ENCODE results near the gene DNAJC10. TPM values are rescaled to one million over a fixed set of nuclear protein-coding genes. Genes with fewer than 3 reads are reported as not detected.
"Not testable (repeated sequence)": the region's sequence is repeated elsewhere in the genome, so short reads cannot be mapped to it uniquely, and the experiment has no call there.

Gene DNAJC10
- polyA plus RNA-seq, 1 experiment = 22.6 TPM

DNA sequence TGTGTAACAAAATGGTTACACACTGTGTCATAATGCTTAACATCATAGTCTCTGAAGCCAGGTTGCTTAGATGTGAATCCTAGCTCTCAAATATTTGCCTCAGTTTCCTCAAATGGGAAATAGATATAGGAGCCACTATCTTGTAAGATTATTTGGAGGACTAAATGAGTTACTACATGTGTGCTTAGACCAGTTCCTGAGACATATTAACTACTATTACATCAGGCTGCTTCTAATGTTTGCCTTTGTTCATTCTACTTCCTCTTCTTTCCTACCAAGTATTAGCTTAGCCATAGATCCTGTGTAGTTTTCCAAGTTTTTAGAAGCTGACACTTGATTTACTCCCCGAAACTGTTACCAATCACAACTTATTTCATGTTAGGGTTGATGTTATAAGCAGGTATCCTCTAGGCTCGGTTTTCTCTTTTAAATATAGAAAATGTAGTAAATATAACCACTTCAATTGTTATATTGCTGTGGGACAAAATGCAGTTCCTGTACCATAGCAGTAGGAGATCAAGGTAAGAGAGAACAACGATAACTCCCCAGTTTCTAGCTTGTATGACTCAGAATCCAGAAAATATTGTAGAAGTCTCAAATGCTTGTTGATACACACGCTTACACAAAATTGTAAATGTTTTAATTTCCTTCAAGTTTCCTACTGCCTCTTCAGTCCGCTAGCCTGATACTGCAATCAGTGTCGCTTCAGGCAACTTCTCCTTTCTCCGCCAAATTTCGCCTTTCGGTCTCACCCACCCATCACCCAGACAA, 751 bp upstream of the DNAJC10 start:
- POLR2A ChIA-PET = interaction anchor here (0.6 kb wide), 1 partner anchor 1000 kb away, joined by 3 read pairs; no protein-coding TSS in a partner anchor
- no peak for TF ChIP-seq CTCF (IDR thresholded peaks at IDR 0.05; ENCODE audit: insufficient read depth, low read depth, low read length)
- Histone ChIP-seq H3K4me3 (ENCODE audit: low read depth, low read length) (peak overlapping the region; percentile 59), H3K27me3 (ENCODE audit: control insufficient read depth, insufficient read depth, low read length) (no peaks in the 10 kb centered on the region; the same call in 1 of the 2 replicates), H3K36me3 (ENCODE audit: control insufficient read depth, insufficient read depth, low read length) (no peaks in the 10 kb centered on the region)
- peak; percentile 1 for DNase-seq (ENCODE audit: low read depth)
- CTCF ChIA-PET = interaction anchor here (0.8 to 1.7 kb wide), 2 partner anchors 20 to 49 kb away, joined by 3 to 7 read pairs; no protein-coding TSS in a partner anchor

DNA sequence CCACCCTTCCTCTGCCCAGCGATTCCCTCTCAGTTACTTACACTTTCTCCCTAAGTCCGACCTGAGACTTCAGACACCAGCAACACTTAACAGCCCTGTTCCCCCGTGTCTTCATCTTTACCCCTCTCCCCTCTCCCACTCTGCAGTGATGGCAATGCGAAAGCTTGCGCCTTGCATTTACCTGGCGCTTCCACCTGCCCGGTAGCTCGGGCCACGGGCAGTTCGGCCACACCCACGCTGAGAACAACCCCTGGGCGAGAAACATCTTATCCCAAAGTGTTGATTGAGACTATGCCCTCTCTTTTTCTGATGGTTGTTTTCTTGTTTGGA, 558 bp downstream of the DNAJC10 start:
- DNase-seq (ENCODE audit: low read depth) = no peak
- POLR2A ChIA-PET = no interaction called here
- Histone ChIP-seq H3K4me3 (ENCODE audit: low read depth, low read length) (peak overlapping the region; percentile 59), H3K36me3 (ENCODE audit: control insufficient read depth, insufficient read depth, low read length) (no peaks in the 10 kb centered on the region), H3K27me3 (ENCODE audit: control insufficient read depth, insufficient read depth, low read length) (no peaks in the 10 kb centered on the region)
- TF ChIP-seq CTCF (IDR thresholded peaks at IDR 0.05; ENCODE audit: insufficient read depth, low read depth, low read length) = no peak
- CTCF ChIA-PET = interaction anchor here (0.7 kb wide), 1 partner anchor 12 kb away, joined by 4 read pairs; no protein-coding TSS in a partner anchor

- POLR2A ChIA-PET = no interaction called here
- DNase-seq (ENCODE audit: low read depth) = no peak
- CTCF ChIA-PET = no interaction called here
Measured at GRCh38 chr2:182717416-182717815, 1.4 kb downstream of the DNAJC10 start.

DNA sequence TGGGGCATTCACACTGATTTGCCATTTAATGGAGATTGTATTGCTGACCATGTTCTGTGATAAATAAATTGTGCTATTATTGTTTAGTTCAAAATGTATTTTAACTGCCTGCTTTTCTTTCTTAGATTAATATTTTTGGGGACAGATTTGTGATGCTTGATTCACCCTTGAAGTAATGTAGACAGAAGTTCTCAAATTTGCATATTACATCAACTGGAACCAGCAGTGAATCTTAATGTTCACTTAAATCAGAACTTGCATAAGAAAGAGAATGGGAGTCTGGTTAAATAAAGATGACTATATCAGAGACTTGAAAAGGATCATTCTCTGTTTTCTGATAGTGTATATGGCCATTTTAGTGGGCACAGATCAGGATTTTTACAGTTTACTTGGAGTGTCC, 1.8 kb downstream of the DNAJC10 start:
- no peak for DNase-seq (ENCODE audit: low read depth)
- no peak for TF ChIP-seq CTCF (IDR thresholded peaks at IDR 0.05; ENCODE audit: insufficient read depth, low read depth, low read length)
- Histone ChIP-seq H3K27me3 (ENCODE audit: control insufficient read depth, insufficient read depth, low read length) (no peaks in the 10 kb centered on the region), H3K4me3 (ENCODE audit: low read depth, low read length) (no peak overlapping the region), H3K36me3 (ENCODE audit: control insufficient read depth, insufficient read depth, low read length) (no peaks in the 10 kb centered on the region)
- POLR2A ChIA-PET = no interaction called here
- CTCF ChIA-PET = no interaction called here

More at GRCh38 chr2:182717416-182717815, 1.4 kb downstream of the DNAJC10 start:
- no peak for TF ChIP-seq CTCF (IDR thresholded peaks at IDR 0.05; ENCODE audit: insufficient read depth, low read depth, low read length)
- no peak overlapping the region for H3K4me3 ChIP-seq (ENCODE audit: low read depth, low read length)
- no peaks in the 10 kb centered on the region for H3K27me3 ChIP-seq (ENCODE audit: control insufficient read depth, insufficient read depth, low read length)
- no peaks in the 10 kb centered on the region for H3K36me3 ChIP-seq (ENCODE audit: control insufficient read depth, insufficient read depth, low read length)

DNA sequence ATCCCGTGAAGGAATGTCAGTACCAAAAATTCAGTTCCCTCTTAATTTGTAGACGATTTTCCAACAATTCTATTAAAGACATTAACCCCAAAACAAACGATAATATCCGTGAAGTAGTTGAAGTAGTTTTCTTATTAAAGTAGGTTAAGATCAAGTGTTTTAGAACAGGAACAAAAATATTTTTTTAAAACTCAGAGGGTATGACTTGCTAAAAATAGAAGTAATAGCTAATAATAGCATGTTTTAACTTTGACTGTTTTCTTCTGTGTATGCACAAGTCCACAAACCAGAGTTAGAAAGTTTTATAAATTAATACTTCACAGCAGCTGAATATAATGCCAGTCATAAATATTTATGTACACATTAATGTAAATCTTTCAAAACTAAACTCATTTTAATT, 2.4 kb downstream of the DNAJC10 start:
- ChIA-PET POLR2A (no interaction called here), CTCF (no interaction called here)
- Histone ChIP-seq H3K4me3 (ENCODE audit: low read depth, low read length) (no peak overlapping the region), H3K36me3 (ENCODE audit: control insufficient read depth, insufficient read depth, low read length) (no peaks in the 10 kb centered on the region; the same call in 1 of the 2 replicates), H3K27me3 (ENCODE audit: control insufficient read depth, insufficient read depth, low read length) (no peaks in the 10 kb centered on the region)
- no peak for DNase-seq (ENCODE audit: low read depth)
- TF ChIP-seq CTCF (IDR thresholded peaks at IDR 0.05; ENCODE audit: insufficient read depth, low read depth, low read length) = no peak

GRCh38 chr2:182719116-182719515, 3.1 kb downstream of the DNAJC10 start:
- DNase-seq (ENCODE audit: low read depth); H3K27me3 ChIP-seq (ENCODE audit: control insufficient read depth, insufficient read depth, low read length); H3K36me3 ChIP-seq (ENCODE audit: control insufficient read depth, insufficient read depth, low read length); H3K4me3 ChIP-seq (ENCODE audit: low read depth, low read length); POLR2A ChIA-PET: not testable (repeated sequence)
- CTCF ChIA-PET = interaction anchor here (1.5 kb wide), 1 partner anchor 15 kb away, joined by 3 read pairs; no protein-coding TSS in a partner anchor
